ENCODE data around the gene SALL1. TPM values are rescaled to one million over a fixed set of nuclear protein-coding genes. Genes with fewer than 3 reads are reported as not detected.
A peak's percentile ranks its signal among the peaks of the same experiment; 100 is the strongest.

SALL1 gene
- total RNA-seq, 1 experiment from 2014 or later, result 101 TPM

DNA sequence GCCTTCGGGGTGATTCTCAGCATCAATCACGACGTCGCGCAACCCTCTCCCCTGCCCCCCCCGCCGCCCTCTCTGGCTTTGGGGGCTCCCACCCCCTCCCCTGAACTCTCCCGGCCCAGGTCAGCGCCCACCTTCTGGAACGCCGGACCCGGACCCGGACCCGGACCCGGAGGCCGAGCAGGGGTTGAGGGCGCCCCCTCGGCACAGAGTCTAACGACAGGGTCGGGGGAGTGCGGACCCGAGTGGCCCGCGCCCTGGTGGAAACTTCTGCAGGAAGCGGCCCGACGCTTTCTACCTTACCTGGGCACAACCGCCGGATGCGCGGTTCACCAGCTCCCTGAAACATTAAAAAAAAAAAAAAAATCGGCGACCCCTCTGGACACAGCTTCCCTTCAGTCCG lies 16.2 kb downstream of the SALL1 start:
- H3K27me3 Mint-ChIP-seq (ENCODE audit: low read depth), result peaks cover 3% of the 10 kb centered on the region; the same call in 1 of the 2 replicates
- Histone ChIP-seq H2AFZ (ENCODE audit: low read length) (no peak overlapping the region), H3K79me1 (ENCODE audit: insufficient read depth, low read depth, low read length, poor library complexity, severe bottlenecking) (no peaks in the 10 kb centered on the region)

More for the DNA sequence above, 16.2 kb downstream of the SALL1 start:
- Mint-ChIP-seq H3K4me1 (peaks cover 36 to 47% of the 10 kb centered on the region in 2 experiments), H3K36me3 (ENCODE audit: insufficient read depth in 1 of 3, low read depth in 3 of 3) (peaks cover 31 to 49% (median 47%) of the 10 kb centered on the region in 3 experiments), H3K27ac (no peak overlapping the region), H3K4me3 (peak overlapping the region; percentile 62 to 84), H3K9me3 (no peaks in the 10 kb centered on the region; a peak in 1 of 5 replicates)
- DNase-seq, result no peak
- H3K18ac ChIP-seq (ENCODE audit: insufficient read length, low read depth, low read length), result no peak overlapping the region
- peaks cover 15% of the 10 kb centered on the region for H3K23me2 ChIP-seq (ENCODE audit: insufficient read length, low read depth, low read length, poor library complexity, severe bottlenecking)
- no peaks in the 10 kb centered on the region for H3K4me1 ChIP-seq (ENCODE audit: insufficient read depth, low read length)
- H3K56ac ChIP-seq (ENCODE audit: insufficient read length, low read depth, low read length), result no peak overlapping the region
- no CpG with 5 or more reads among the region's 34 CpGs for WGBS (ENCODE audit: extremely low coverage, insufficient read length, low lambda C conversion rate)
- H2BK12ac ChIP-seq (ENCODE audit: insufficient read length, low read depth, low read length), result no peak overlapping the region
- H3K9me3 ChIP-seq (ENCODE audit: control insufficient read depth, low read depth, low read length), result no peaks in the 10 kb centered on the region
- H4K8ac ChIP-seq (replicated peaks; ENCODE audit: insufficient read length, low read depth, low read length), result no peak overlapping the region
- H2BK5ac ChIP-seq (ENCODE audit: insufficient read length, low read length), result no peak overlapping the region
- H3K27ac ChIP-seq (ENCODE audit: insufficient read length, low read depth, low read length), result no peak overlapping the region
- no peak overlapping the region for H4K91ac ChIP-seq (ENCODE audit: insufficient read length, low read depth, low read length)
- no peak overlapping the region for H2BK120ac ChIP-seq (ENCODE audit: low read depth, low read length, poor library complexity, severe bottlenecking)
- no peak overlapping the region for H4K5ac ChIP-seq (ENCODE audit: insufficient read length, low read depth, low read length)
- H3K14ac ChIP-seq (ENCODE audit: insufficient read depth, low read length), result no peak overlapping the region
- 0 out of 2 replicates have a peak, but pooled peaks cover 2% of the 10 kb centered on the region for H3K79me2 ChIP-seq (ENCODE audit: insufficient read depth, low read length)
- no peak overlapping the region for H3T11ph ChIP-seq (ENCODE audit: low read length)
- no peak overlapping the region for H3K4ac ChIP-seq (ENCODE audit: low read depth, low read length)
- no peak overlapping the region for H2AK5ac ChIP-seq (ENCODE audit: insufficient read length, low read length)
- no peaks in the 10 kb centered on the region for H4K20me1 ChIP-seq (ENCODE audit: control insufficient read depth, insufficient read depth, insufficient read length)
- no peak overlapping the region for H2BK20ac ChIP-seq (ENCODE audit: low read depth, low read length, poor library complexity, severe bottlenecking)
- H3K9ac ChIP-seq (ENCODE audit: extremely low read depth, insufficient read length, low read length), result no peak overlapping the region
- H2BK15ac ChIP-seq (ENCODE audit: low read depth, low read length), result no peak overlapping the region
- TF ChIP-seq, protein P1, sequence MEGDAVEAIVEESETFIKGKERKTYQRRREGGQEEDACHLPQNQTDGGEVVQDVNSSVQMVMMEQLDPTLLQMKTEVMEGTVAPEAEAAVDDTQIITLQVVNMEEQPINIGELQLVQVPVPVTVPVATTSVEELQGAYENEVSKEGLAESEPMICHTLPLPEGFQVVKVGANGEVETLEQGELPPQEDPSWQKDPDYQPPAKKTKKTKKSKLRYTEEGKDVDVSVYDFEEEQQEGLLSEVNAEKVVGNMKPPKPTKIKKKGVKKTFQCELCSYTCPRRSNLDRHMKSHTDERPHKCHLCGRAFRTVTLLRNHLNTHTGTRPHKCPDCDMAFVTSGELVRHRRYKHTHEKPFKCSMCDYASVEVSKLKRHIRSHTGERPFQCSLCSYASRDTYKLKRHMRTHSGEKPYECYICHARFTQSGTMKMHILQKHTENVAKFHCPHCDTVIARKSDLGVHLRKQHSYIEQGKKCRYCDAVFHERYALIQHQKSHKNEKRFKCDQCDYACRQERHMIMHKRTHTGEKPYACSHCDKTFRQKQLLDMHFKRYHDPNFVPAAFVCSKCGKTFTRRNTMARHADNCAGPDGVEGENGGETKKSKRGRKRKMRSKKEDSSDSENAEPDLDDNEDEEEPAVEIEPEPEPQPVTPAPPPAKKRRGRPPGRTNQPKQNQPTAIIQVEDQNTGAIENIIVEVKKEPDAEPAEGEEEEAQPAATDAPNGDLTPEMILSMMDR (conservative IDR thresholded peaks at IDR 0.05), result peak; percentile 8; the same call in 1 of the 3 replicates
- H3K4me2 ChIP-seq (ENCODE audit: insufficient read depth, insufficient read length, low read length), result peak overlapping the region; percentile 86
- H3K23ac ChIP-seq (ENCODE audit: insufficient read length, low read depth, low read length), result no peak overlapping the region
- no peaks in the 10 kb centered on the region for H3K27me3 ChIP-seq (ENCODE audit: insufficient read depth, low read length)
